CD4-positive, alpha-beta T cell treated with Interleukin-15 for 4 hours (primary cell): ENCODE results near the gene NFATC1.
"Not testable (repeated sequence)": the region's sequence is repeated elsewhere in the genome, so short reads cannot be mapped to it uniquely, and the experiment has no call there.

ENCODE experiments used
- DNase-seq: peaks from one replicate; pipeline ENCODE4 v3.0.0-alpha.2; 2020; ENCODE audit warnings: low spot score

The NFATC1 gene

GRCh38 chr18:79477711-79478483, 82.2 kb downstream of the NFATC1 start:
- no peak for DNase-seq

DNA sequence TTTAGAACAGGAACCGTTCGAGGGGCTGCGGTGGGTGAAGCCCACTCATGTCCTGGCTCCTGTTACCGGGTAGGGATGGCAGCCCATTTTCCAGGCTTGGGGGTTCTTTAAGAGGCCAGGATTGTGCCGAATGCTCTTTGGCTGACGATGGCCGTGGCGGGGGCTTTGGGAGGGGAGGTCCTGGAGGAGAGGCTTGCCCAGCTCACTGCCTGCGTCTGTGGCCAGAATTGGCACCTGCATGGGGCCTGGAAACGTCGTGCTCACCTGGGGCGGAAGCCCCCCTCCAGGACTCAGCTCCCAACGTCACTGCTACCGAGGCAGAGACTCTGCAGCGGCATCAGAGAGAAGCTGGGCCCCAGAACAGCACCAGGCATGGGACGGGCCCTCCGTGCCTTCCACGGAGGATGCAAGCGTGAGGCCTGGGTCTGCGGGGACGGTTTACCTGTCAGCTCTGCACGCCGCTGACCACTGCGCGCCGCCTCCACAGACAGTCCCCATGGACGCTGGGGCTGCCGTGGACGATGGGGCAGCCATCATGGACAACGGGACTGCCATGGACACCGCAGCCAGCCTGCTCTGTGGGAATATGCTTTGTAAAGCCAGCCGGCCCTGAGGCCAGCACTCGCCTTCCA, 82.9 kb downstream of the NFATC1 start:
- DNase-seq: no peak

DNA sequence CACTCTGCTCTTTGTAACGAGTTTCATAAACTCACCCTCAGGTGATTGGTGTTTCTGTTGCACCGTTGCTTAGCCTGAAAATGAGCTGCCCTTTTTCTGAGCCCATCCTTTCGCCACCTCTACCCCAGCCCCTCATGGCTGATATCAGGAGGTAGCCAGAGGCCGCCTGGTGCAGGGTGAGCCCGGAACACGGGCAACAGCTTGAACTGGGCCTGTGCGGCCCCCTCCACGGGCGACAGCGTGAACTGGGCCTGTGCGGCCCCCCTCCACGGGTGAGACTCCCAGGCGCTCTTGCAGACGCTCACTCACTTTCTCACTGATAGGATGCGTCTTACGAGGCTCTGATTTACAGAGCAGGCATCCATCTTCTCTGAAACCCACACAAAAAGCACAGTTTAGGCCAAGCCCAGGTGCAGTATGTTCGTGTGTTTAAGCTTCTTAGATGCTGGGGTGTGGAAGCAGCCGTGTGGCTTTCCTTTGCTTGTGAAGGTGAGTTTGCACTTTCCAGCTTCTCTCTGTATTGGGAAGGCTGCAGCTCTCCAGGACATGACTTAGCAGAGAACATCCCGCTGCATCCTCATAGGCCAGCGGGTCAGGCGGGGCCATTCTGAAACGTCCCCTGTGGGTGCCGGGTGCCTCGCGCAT, 83.5 kb downstream of the NFATC1 start:
- DNase-seq: no peak

DNA sequence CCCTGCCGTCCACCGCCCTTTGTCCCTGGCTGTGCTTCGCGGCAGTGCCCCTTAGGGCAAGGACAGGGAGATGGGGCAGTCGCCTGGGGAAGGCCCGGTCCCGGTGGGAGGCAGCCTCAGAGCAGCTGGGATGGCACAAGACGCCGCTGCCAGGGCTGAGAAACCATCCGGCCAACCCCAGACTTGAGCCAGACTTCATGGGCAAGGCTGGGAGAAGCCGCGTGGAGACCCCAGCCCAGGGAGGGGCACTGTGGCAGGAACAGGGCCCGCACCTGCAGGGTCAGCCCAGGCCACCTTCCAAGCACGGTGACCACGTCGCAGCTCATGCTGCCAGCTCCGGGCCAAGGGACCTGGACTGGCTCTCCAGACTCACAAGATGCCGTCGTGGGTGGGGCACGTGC, 84.0 kb downstream of the NFATC1 start:
- DNase-seq: no peak

DNA sequence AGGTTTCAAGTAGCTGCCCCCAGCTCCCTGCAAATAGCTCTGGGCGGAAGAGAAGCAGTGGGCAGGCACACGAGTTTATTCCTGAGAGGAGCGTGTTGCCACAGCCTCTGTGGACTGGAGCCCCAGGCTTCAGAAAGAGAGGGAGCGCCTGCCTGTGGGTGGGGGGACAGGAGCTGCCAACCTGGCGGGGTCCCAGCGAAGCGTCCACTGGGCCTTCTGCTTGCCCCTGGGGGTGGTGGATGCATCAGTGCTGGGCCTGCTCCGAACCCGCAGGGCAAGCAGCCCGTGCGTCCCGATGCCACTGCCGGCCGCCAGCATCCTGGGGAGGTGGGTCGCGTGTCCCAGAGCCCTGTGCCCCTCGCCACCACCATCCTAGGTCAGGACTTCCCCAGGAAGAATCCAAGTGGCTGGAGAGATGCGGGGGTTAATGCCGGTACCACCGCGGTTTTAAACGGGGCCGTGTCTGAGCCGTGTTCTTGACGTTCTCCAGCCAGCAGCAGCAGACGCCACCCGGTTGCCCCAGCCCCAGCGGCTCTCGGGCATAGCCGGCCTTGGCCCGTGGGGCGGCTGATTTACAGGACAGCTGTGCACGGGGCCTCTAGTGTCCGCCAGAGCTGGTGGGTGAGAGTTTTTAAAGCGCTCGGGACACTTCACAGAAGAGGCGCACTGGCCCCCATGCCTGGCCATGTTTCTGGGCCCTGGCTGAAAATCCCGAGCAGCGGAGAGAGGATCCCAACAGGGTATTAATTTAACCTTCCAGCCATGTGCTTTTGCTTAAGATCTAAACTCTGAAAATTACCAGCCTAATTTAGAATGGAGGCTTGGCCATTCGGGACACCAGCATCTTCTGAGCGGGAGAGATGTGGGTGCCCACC, 84.7 kb downstream of the NFATC1 start:
- DNase-seq: no peak

DNA sequence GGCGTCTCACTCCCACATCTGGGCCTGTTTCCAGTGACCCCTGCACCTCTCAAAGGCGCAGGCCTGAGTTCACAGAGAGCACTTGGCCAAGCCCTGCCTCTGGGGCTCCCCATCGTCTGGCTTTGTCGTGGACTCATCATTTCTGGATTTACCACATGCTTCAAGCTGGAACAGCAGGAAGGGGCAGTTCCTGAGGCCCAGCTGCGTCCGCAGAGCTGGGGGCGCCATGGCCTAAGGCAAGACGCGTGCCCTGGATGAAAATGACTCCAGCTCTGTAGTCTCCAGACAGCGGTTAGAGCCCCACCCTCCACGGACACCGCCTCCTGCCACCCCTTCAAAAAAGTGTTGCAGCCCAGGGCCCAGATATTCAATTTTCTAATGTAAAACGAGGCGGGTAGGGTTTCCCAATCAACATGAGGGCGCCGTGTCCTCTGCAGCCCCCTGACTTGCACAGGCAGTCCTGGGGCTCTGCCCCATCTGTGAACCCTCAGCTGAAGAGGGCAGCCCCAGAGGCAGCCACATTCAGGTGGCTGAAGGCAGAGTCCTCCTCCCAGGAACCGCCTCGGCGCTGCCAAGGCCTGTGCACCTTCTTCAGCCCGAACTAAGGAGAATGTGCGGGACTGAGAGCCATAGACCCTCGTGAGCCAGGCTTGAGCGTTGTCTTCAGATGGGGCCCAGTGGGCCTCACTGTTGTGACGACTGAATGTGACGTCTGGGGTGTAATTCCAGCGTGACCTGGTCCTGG, 85.5 kb downstream of the NFATC1 start:
- no peak for DNase-seq

- DNase-seq: not testable (repeated sequence)
Measured at GRCh38 chr18:79483393-79483792, 87.7 kb downstream of the NFATC1 start.

DNA sequence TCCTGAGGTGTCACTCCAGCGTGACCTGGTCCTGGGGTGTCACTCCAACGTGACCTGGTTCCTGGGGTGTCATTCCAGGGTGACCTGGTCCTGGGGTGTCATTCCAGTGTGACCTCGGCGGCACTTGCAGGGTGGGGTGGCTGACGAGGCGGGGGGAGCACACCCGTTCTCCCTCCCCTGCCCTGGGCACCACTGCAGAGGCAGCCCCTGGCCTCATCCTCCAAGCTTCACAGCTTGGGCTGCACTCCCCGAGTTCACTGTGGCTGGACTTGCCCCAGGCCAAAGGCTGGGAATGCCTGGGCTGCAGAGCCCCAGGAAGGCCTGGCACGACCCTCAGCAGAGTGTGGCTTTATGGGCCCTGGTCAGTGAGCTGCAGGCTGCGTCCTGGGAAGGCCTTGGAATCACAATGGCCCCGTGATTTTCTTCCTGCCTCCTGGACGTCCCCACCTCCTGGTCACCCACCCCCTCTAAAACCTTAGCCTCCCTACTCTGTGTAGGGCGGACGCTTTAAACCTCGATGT, 88.3 kb downstream of the NFATC1 start:
- DNase-seq: no peak

GRCh38 chr18:79484661-79485621, 89.2 kb downstream of the NFATC1 start:
- DNase-seq: no peak

DNA sequence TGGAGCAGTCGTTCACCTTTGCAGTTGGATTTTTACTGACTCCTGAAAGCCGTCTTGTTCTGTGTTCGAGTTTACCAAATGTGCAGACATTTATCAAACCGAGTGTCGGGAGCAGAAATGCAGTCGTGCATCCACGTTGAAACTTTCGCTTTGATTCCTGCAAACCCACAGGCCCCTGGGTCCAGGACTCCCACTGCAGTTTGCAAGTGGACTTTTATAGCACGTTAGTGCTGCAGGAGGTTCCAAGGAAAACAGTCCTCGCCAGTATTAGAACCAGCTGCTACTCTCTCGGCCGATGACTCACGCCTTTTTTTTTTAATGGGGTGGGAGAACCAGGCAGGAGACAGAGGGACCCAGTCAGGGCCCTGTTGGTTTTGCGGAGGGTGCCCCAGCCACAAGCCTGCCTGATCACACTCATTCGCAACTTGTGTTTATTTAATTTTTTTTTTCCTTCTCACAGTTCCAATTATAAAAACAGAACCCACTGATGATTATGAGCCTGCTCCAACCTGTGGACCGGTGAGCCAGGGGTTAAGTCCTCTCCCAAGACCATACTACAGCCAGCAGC, 90.1 kb downstream of the NFATC1 start:
- DNase-seq: no peak

DNA sequence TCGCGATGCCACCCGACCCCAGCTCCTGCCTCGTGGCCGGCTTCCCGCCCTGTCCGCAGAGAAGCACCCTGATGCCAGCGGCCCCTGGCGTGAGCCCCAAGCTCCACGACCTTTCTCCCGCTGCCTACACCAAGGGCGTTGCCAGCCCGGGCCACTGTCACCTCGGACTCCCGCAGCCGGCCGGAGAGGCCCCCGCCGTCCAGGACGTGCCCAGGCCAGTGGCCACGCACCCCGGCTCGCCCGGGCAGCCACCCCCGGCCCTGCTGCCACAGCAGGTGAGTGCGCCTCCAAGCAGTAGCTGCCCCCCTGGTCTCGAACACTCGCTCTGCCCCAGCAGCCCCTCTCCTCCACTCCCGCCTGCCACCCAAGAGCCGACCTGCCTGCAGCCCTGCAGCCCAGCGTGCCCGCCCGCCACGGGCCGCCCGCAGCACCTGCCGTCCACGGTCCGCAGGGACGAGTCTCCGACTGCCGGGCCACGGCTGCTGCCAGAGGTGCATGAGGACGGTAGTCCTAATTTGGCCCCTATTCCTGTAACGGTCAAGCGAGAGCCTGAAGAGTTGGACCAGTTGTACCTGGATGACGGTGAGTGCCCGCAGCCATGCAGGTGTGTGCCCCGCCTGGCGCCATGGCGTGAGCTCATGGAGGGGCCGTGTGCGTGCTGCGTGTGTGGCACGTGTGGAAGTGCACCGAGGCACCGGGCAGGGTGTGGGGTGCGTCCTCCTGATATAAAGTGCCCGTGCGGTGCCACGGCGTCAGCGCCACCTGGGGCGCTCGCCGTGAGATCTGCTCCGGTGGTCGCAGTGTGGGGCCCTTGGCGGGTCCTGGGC, 90.8 kb downstream of the NFATC1 start:
- DNase-seq: no peak

GRCh38 chr18:79487183-79487800, 91.6 kb downstream of the NFATC1 start:
- DNase-seq: no peak

DNA sequence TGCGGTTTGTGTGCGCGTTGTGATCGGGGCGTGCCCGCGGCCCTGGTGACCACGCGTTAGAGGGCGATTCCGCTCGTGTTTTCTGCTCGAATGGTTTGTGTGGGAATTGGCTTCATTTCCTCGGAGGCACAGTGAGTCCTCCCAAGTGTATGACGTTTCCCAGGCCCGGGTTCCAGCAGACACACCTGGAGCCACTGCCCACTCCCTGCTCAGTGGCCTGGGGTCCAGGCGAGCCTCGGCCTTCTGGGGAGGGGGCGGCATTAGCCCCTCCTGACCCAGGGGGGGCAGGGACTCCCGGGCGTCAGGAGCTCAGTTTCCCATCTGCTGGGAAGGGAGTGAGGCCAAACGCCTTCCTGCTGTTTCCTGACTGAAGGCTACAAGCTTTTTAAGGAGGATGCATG, 92.1 kb downstream of the NFATC1 start:
- DNase-seq: no peak

DNA sequence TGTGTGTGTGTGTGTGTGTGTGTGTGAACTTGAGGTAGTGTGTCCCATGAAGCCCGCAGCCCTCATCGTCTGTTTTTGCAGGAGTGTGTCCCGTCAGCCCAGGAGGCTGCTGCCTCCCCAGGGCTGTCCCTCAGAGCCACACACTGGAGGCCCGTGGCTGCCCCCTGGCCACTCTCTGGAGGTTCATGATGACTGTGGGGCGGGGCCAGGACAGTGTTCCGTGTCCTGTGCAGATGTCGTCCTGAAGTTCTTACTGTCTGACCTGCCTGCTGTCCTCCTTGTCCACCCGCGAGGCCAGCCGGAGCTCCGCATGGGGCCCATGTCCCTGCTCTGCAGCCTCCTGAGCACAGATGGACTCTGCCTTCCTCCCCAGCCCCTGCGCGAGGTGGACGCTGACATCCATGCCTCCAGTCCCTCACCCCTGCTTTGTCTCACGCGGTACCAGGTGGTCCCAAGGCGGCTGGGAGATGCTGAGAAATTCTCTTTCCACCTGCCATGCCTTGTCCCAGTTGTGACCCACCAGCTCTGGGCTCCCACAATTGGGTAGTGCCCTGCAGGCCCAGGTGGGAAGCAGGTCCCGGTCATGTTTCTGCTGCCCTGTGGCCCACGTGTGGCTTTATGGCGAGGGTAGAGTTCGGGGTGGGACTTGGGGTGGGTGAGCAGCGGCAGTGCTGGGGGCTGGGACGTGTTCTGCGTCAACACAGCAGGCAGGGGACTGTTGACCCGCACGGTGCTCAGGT, 92.8 kb downstream of the NFATC1 start:
- DNase-seq: no peak

DNA sequence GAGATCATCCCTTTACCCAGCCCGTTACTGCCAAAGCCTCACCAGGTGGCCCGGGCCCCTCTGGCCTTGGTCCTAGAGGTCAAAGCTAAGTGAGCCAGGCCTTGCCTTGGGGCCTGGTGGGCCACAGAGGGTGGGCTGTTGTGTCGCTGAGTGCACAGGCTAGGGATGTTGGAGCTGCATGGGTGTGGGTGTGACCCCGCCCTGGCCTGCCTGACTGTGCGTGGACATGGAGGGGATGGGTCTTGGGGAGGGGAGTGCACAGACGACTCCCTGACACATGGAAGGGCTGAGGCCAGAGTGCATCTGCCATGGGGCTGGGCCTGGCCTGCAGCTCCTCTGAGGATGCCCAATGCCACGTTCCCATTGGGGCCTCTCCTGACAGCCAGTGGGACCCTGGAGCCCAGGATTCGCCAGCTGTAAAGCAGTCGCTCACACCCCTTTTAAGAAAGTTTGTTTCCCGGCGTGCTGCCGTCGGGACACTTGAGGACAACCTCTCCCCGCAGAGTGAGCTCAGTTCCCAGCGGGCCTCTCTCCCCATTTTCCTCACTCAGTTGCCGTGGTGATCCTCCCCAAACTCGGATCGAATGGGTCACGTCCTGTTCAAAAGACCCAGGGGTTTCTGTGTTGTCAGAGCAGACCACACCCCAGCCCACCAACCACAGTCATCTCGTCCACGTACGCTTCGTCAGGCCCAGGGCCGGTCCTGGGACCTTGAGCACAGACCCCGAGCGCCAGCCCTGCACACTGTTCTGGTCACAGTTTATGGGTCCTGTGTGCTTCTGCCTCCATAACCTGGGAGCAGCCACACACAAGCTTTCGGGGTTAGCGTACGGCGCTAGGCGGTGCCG, 93.5 kb downstream of the NFATC1 start:
- no peak for DNase-seq

- DNase-seq: no peak
Measured at GRCh38 chr18:79489899-79490625, 94.3 kb downstream of the NFATC1 start.
